ENCODE data around the gene SERPINB8. TPM values are rescaled to one million over a fixed set of nuclear protein-coding genes. Genes with fewer than 3 reads are reported as not detected.

The SERPINB8 gene
- total RNA-seq, 4 donors from 2014 or later, result 6.4 to 16.6 (median 11.5) TPM

GRCh38 chr18:63947051-63947790 is 22.7 kb upstream of the SERPINB8 start:
- TF ChIP-seq, protein P1, sequence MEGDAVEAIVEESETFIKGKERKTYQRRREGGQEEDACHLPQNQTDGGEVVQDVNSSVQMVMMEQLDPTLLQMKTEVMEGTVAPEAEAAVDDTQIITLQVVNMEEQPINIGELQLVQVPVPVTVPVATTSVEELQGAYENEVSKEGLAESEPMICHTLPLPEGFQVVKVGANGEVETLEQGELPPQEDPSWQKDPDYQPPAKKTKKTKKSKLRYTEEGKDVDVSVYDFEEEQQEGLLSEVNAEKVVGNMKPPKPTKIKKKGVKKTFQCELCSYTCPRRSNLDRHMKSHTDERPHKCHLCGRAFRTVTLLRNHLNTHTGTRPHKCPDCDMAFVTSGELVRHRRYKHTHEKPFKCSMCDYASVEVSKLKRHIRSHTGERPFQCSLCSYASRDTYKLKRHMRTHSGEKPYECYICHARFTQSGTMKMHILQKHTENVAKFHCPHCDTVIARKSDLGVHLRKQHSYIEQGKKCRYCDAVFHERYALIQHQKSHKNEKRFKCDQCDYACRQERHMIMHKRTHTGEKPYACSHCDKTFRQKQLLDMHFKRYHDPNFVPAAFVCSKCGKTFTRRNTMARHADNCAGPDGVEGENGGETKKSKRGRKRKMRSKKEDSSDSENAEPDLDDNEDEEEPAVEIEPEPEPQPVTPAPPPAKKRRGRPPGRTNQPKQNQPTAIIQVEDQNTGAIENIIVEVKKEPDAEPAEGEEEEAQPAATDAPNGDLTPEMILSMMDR (IDR thresholded peaks at IDR 0.05), result no peak
- ATAC-seq, result no peak
- H3K27ac ChIP-seq, result no peak overlapping the region
- H3K36me3 ChIP-seq, result no peaks in the 10 kb centered on the region
- H3K4me1 ChIP-seq, result peaks cover 0 to 10% (median 0%) of the 10 kb centered on the region in 3 donors
- peaks cover 0 to 6% (median 0%) of the 10 kb centered on the region in 3 donors for H3K9me3 ChIP-seq
- no peak overlapping the region for H3K4me3 ChIP-seq
- peaks cover 50% of the 10 kb centered on the region for H3K27me3 ChIP-seq
- 75 to 81% methylated on average over 3 of the region's 3 CpGs for WGBS, 2 donors (ENCODE audit: low coverage in 1 of 2)

DNA sequence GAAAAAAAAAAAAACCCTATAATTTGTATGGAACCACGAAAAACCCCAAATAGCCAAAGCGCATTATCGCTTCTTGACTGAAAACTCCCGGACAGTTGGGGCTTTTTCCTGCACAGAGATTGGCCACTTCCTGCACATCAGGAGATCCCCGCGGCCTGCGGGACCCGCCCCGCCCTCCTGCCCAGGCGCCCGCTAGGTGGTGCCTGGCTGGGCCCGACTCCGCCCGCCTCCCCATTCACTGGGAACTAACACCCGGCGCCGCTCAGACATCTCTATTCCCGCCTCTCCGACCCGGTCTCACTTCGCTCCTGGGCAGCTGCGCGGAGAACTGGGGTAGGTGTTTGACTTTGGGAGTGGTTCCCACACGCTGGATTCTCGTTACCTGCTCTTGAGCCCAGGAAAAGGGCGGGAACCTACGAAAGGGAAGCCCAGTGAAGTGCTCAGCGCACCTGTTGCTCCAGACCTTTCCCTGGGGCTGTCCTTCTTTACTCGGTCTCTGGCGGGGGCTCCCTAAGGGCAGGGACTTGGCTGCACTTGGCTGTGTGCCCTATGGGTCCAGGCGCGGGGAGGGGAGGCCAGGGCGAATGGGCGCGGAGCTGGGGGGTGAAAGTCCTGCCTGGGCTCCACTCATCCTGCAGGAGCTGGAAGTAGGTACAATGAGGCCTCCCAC is 20.7 kb upstream of the SERPINB8 start, which contains the start of gene HMSD:
Gene HMSD (plus strand): TSS at position 234 of the 670 bp plus-strand sequence. CDS start 4,155 bp downstream, outside the sequence.
- H3K27me3 ChIP-seq, result peaks cover 41% of the 10 kb centered on the region
- no peaks in the 10 kb centered on the region for H3K36me3 ChIP-seq
- WGBS, 2 donors (ENCODE audit: low coverage in 1 of 2), result 0 to 6% methylated on average over 6 to 13 of the region's 35 CpGs
- peak within 1 kb of the TSS; percentile 17 to 40 for H3K4me3 ChIP-seq
- TF ChIP-seq, protein P1 (IDR thresholded peaks at IDR 0.05), result peak in 1 of 4 experiments; percentile 47
- TF ChIP-seq POLR2AphosphoS5 (IDR thresholded peaks at IDR 0.05), result no peak
- H3K9me3 ChIP-seq, result peaks cover 0 to 6% (median 0%) of the 10 kb centered on the region in 3 donors
- ATAC-seq, result peak; percentile 62
- peak within 1 kb of the TSS in 1 of 4 donors; percentile 9 for H3K27ac ChIP-seq
- H3K4me1 ChIP-seq, result peaks cover 0 to 10% (median 0%) of the 10 kb centered on the region in 3 donors

DNA sequence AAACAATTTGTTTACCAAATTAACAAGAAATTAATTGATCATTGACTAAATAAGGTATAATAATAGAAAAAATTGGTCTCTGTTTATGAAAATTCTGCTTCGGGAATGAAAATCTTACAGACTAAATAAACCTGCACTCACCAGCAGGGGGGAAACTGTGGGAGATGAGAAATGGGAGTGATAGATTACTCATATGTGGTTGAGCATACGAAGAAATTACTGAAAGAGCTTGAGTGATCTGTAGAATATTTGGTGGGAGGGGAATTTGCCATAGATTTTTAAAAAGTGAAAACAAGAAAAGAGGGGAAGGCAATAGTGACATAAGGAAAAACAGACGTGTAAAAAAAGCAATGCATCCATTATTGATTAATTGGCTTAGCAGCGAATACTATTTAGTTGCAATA is 18.6 kb upstream of the SERPINB8 start:
- WGBS, 2 donors (ENCODE audit: low coverage in 1 of 2), result 65 to 90% methylated on average over 3 to 4 of the region's 4 CpGs
- H3K9me3 ChIP-seq, result no peaks in the 10 kb centered on the region
- peaks cover 35% of the 10 kb centered on the region for H3K27me3 ChIP-seq
- no peaks in the 10 kb centered on the region for H3K36me3 ChIP-seq
- TF ChIP-seq, protein P1 (IDR thresholded peaks at IDR 0.05), result no peak
- TF ChIP-seq EP300 (IDR thresholded peaks at IDR 0.05) (no peak), POLR2AphosphoS5 (IDR thresholded peaks at IDR 0.05) (no peak), POLR2A (IDR thresholded peaks at IDR 0.05) (no peak)
- H3K27ac ChIP-seq, result no peak overlapping the region
- ATAC-seq, result no peak
- no peak overlapping the region for H3K4me3 ChIP-seq
- peaks cover 0 to 10% (median 0%) of the 10 kb centered on the region in 3 donors for H3K4me1 ChIP-seq

- H3K4me1 ChIP-seq, result peaks cover 0 to 8% (median 0%) of the 10 kb centered on the region in 3 donors
- no peak overlapping the region for H3K4me3 ChIP-seq
- TF ChIP-seq, protein P1 (IDR thresholded peaks at IDR 0.05), result no peak
- no peak for TF ChIP-seq POLR2A (IDR thresholded peaks at IDR 0.05)
- TF ChIP-seq POLR2AphosphoS5 (IDR thresholded peaks at IDR 0.05), result no peak
- no peak for TF ChIP-seq EP300 (IDR thresholded peaks at IDR 0.05)
- no peaks in the 10 kb centered on the region for H3K36me3 ChIP-seq
- H3K27me3 ChIP-seq, result peaks cover 27% of the 10 kb centered on the region
- H3K9me3 ChIP-seq, result no peaks in the 10 kb centered on the region
- 37 to 47% methylated on average over 3 of the region's 5 CpGs for WGBS, 2 donors (ENCODE audit: low coverage in 1 of 2)
- H3K27ac ChIP-seq, result no peak overlapping the region
- ATAC-seq, result no peak
Observed at GRCh38 chr18:63953811-63954210, 16.1 kb upstream of the SERPINB8 start.
